MCF 10A (cell line): ENCODE results near the gene KCNIP3. TPM values are rescaled to one million over a fixed set of nuclear protein-coding genes. Genes with fewer than 3 reads are reported as not detected.

Source experiments
- BruUV-seq: library from RNA; stranded (reverse); fragments of 400-500 nt; replicated peaks from 2 replicates; lab custom pipeline; 2021; lab: Mats Ljungman, UMichigan
- CTCF ChIA-PET: fragments of 300-600 bp; sonication (Branson Sonifier 250); formaldehyde crosslinking; extraction: SDS; loops from one replicate; lab custom pipeline; 2021; ENCODE audit warnings: antibody characterized with exemption, inconsistent platforms; lab: Yijun Ruan, JAX
- POLR2A ChIA-PET: fragments of 300-600, 350-650 bp; sonication (Branson Sonifier 250); formaldehyde crosslinking; extraction: SDS; loops from one replicate; lab custom pipeline; 2020; ENCODE audit warnings: antibody characterized with exemption, inconsistent platforms; lab: Yijun Ruan, JAX
- DNase-seq: peaks from one replicate; pipeline ENCODE4 v3.0.0-alpha.2; 2018; ENCODE audit not compliant: unreplicated experiment
- H3K27ac Mint-ChIP-seq: one replicate; pipeline ENCODE4 v1.8.0; 2022; ENCODE audit warnings: mild to moderate bottlenecking, low read depth, mixed read lengths; ENCODE audit not compliant: unreplicated experiment
- H3K27me3 Mint-ChIP-seq: one replicate; pipeline ENCODE4 v1.8.0; 2022; ENCODE audit warnings: mixed read lengths; ENCODE audit not compliant: insufficient read depth, unreplicated experiment
- H3K36me3 Mint-ChIP-seq: one replicate; pipeline ENCODE4 v1.8.0; 2022; ENCODE audit warnings: mild to moderate bottlenecking, moderate library complexity, mixed read lengths; ENCODE audit not compliant: insufficient read depth, unreplicated experiment
- H3K4me1 Mint-ChIP-seq: one replicate; pipeline ENCODE4 v1.8.0; 2022; ENCODE audit warnings: mixed read lengths; ENCODE audit not compliant: insufficient read depth, unreplicated experiment
- H3K4me3 Mint-ChIP-seq: one replicate; pipeline ENCODE4 v1.8.0; 2022; ENCODE audit warnings: mild to moderate bottlenecking, moderate library complexity, mixed read lengths; ENCODE audit not compliant: unreplicated experiment
- H3K9me3 Mint-ChIP-seq: one replicate; pipeline ENCODE4 v1.8.0; 2022; ENCODE audit warnings: mixed read lengths; ENCODE audit not compliant: unreplicated experiment
- CTCF ChIP-seq: fragments of 200-600 bp; IDR thresholded peaks from one replicate; pipeline ENCODE4 v1.8.0; 2022; ENCODE audit warnings: antibody characterized with exemption, mild to moderate bottlenecking; ENCODE audit not compliant: unreplicated experiment
- intact Hi-C: fragments of 100-400 bp; cut with micrococcal nuclease; formaldehyde crosslinking; loops from 2 replicates; pipeline ENCODE4 v1.14.1; 2022
- total RNA-seq: library from RNA; stranded (reverse); gene quantifications from 2 replicates; pipeline ENCODE4 v1.2.3, GENCODE V29; 2022

KCNIP3 gene
- total RNA-seq, 1 experiment from 2014 or later: 15.6 TPM

GRCh38 chr2:95314598-95314963 is 17.4 kb downstream of the KCNIP3 start:
- Mint-ChIP-seq H3K9me3 (no peaks in the 10 kb centered on the region), H3K27me3 (no peaks in the 10 kb centered on the region), H3K4me1 (peaks cover 49% of the 10 kb centered on the region), H3K27ac (peak overlapping the region; percentile 86), H3K36me3 (no peaks in the 10 kb centered on the region), H3K4me3 (peak overlapping the region; percentile 36)
- POLR2A ChIA-PET: interaction anchor here (1.7 to 3.9 kb wide), 2 partner anchors 21 to 81 kb away, joined by 7 to 45 read pairs; no protein-coding TSS in a partner anchor
- CTCF ChIA-PET: interaction anchor here (0.9 to 16.5 kb wide), 7 partner anchors 8 to 94 kb away, joined by 3 to 323 read pairs (median 6); no protein-coding TSS in a partner anchor
- intact Hi-C loops: no loop called here
- DNase-seq: no peak
- BruUV-seq: no TSS peak
- TF ChIP-seq CTCF: no peak

- POLR2A ChIA-PET: interaction anchor here (0.6 to 3.9 kb wide), 11 partner anchors 14 to 150 kb away, joined by 3 to 45 read pairs (median 5); partner anchors contain the start of gene ZNF2
- BruUV-seq: no TSS peak
- Mint-ChIP-seq H3K9me3 (no peaks in the 10 kb centered on the region), H3K4me1 (peaks cover 52% of the 10 kb centered on the region), H3K36me3 (no peaks in the 10 kb centered on the region), H3K27ac (peak overlapping the region; percentile 86), H3K4me3 (peak overlapping the region; percentile 36), H3K27me3 (no peaks in the 10 kb centered on the region)
- peak; percentile 83 for TF ChIP-seq CTCF
- peak; percentile 80 for DNase-seq
- intact Hi-C loops: loop anchor here (1.0 kb wide), 3 partner anchors 38 to 122 kb away; no protein-coding TSS in a partner anchor
- CTCF ChIA-PET: interaction anchor here (0.8 to 16.5 kb wide), 15 partner anchors 9 to 94 kb away, joined by 3 to 323 read pairs (median 5); partner anchors contain the start of gene FAHD2A
These were observed 17.9 kb downstream of the KCNIP3 start for GRCh38 chr2:95314964-95315611.

- peak; percentile 98 for DNase-seq
- H3K27me3 Mint-ChIP-seq: no peaks in the 10 kb centered on the region
These were observed 18.8 kb downstream of the KCNIP3 start for GRCh38 chr2:95315801-95316411.

More at GRCh38 chr2:95315801-95316411, 18.8 kb downstream of the KCNIP3 start:
- Mint-ChIP-seq H3K9me3 (no peaks in the 10 kb centered on the region), H3K4me1 (peaks cover 52% of the 10 kb centered on the region), H3K27ac (peak overlapping the region; percentile 86), H3K4me3 (peak overlapping the region; percentile 36), H3K36me3 (no peaks in the 10 kb centered on the region)
- POLR2A ChIA-PET: interaction anchor here (0.6 to 3.9 kb wide), 19 partner anchors 12 to 294 kb away, joined by 3 to 45 read pairs (median 4); partner anchors contain the start of genes ZNF2 and ZNF892
- no peak for TF ChIP-seq CTCF
- no TSS peak for BruUV-seq
- CTCF ChIA-PET: interaction anchor here (0.7 to 16.5 kb wide), 22 partner anchors 11 to 412 kb away, joined by 3 to 323 read pairs (median 4); partner anchors contain the start of gene FAHD2A
- intact Hi-C loops: loop anchor here (1.0 kb wide), 3 partner anchors 39 to 123 kb away; no protein-coding TSS in a partner anchor
